Keratinocyte (primary cell): ENCODE results near the gene ACTR3. TPM values are rescaled to one million over a fixed set of nuclear protein-coding genes. Genes with fewer than 3 reads are reported as not detected.

Experiments
- DNase-seq: peaks from one replicate; pipeline ENCODE4 v3.0.0-alpha.2; 2011; ENCODE audit warnings: low read depth, missing footprints, low spot score
- FAIRE-seq: peaks from 2 replicates; lab custom pipeline; 2011; peaks lifted over from hg19 to GRCh38; lab: Jason Lieb, UNC
- H2AFZ ChIP-seq: 2 replicates; pipeline ENCODE4 v1.6.0; 2012; ENCODE audit warnings: low read length, control low read depth, inconsistent platforms; ENCODE audit not compliant: control insufficient read depth
- H3K27ac ChIP-seq: 2 replicates; pipeline ENCODE4 v1.5.1; 2011; ENCODE audit warnings: low read length; ENCODE audit not compliant: control insufficient read depth, insufficient read depth
- H3K27me3 ChIP-seq: 3 replicates; pipeline ENCODE4 v1.6.0; 2011; ENCODE audit warnings: low read length; ENCODE audit not compliant: control insufficient read depth, insufficient read depth; ENCODE audit errors: extremely low read depth
- H3K36me3 ChIP-seq, 2 experiments: 2 replicates in 1 of 2; 3 replicates in 1 of 2; pipeline ENCODE4 v1.5.1; 2011; ENCODE audit warnings: low read length in 2 of 2, mild to moderate bottlenecking in 1 of 2; ENCODE audit not compliant: control insufficient read depth in 2 of 2, insufficient read depth in 2 of 2; ENCODE audit errors: extremely low read depth in 1 of 2
- H3K4me1 ChIP-seq: 3 replicates; pipeline ENCODE4 v1.5.1; 2011; ENCODE audit warnings: low read length; ENCODE audit not compliant: control insufficient read depth, insufficient read depth; ENCODE audit errors: extremely low read depth
- H3K4me2 ChIP-seq: 3 replicates; pipeline ENCODE4 v1.6.0; 2011; ENCODE audit warnings: low read depth, low read length; ENCODE audit not compliant: control insufficient read depth, insufficient read depth; ENCODE audit errors: extremely low read depth
- H3K4me3 ChIP-seq, 3 experiments: fragments of 200-600 bp in 1 of 3; sonication (generic) in 1 of 3; 2 replicates in 2 of 3; 3 replicates in 1 of 3; pipeline ENCODE4 v1.5.1; 2011 to 2016; ENCODE audit warnings: low read length in 3 of 3, mild to moderate bottlenecking in 3 of 3, control low read depth in 2 of 3, inconsistent platforms in 1 of 3, low read depth in 1 of 3, mixed read lengths in 1 of 3, mixed run types in 1 of 3, moderate library complexity in 1 of 3; ENCODE audit not compliant: control insufficient read depth in 2 of 3, insufficient read depth in 2 of 3; ENCODE audit errors: extremely low read depth in 1 of 3
- H3K79me2 ChIP-seq: 2 replicates; pipeline ENCODE4 v1.6.0; 2012; ENCODE audit warnings: low read length; ENCODE audit not compliant: control insufficient read depth, insufficient read depth
- H3K9ac ChIP-seq: 3 replicates; pipeline ENCODE4 v1.6.0; 2011; ENCODE audit warnings: low read length; ENCODE audit not compliant: control insufficient read depth, insufficient read depth; ENCODE audit errors: extremely low read depth
- H3K9me1 ChIP-seq: 3 replicates; pipeline ENCODE4 v1.6.0; 2011; ENCODE audit warnings: low read length; ENCODE audit not compliant: control insufficient read depth, insufficient read depth; ENCODE audit errors: extremely low read depth
- H3K9me3 ChIP-seq: 2 replicates; pipeline ENCODE4 v1.5.1; 2012; ENCODE audit warnings: low read depth, low read length; ENCODE audit not compliant: control insufficient read depth
- H4K20me1 ChIP-seq: 3 replicates; pipeline ENCODE4 v1.6.0; 2011; ENCODE audit warnings: low read length; ENCODE audit not compliant: control insufficient read depth, insufficient read depth; ENCODE audit errors: extremely low read depth
- EZH2 ChIP-seq: IDR thresholded peaks from one replicate; pipeline ENCODE4 v1.6.1; 2012; ENCODE audit warnings: inconsistent platforms, mild to moderate bottlenecking, low read length, moderate library complexity
- dilution Hi-C: fragments of 300-500 bp; cut with MboI; formaldehyde crosslinking; loops from one replicate; pipeline ENCODE4 v1.7.0; 2020; ENCODE audit warnings: low sequenced_read_pairs; ENCODE audit not compliant: extremely low pct_ligation_motif_present
- polyA plus RNA-seq, 5 experiments: library from polyadenylated mRNA; depleted of rRNA in 3 of 5; stranded (reverse) in 3 of 5; stranded (forward) in 1 of 5; unstranded in 1 of 5; fragments of >200 nt; gene quantifications; 1 replicate in 1 of 5; 2 replicates in 3 of 5; 3 replicates in 1 of 5; pipeline versions ENCODE4 v1.2.1 to v1.2.3, GENCODE V29; 2011 to 2012; ENCODE audit warnings: missing spikeins in 2 of 5, low read depth in 1 of 5, low replicate concordance in 1 of 5
- TF ChIP-seq, protein P1 (sequence below), 3 experiments: IDR thresholded peaks in 1 of 3; conservative IDR thresholded peaks in 1 of 3; optimal IDR thresholded peaks in 1 of 3; 2 replicates in 2 of 3; 3 replicates in 1 of 3; pipeline versions ENCODE3 to v1.5.1; 2011; ENCODE audit warnings: low read length in 3 of 3, mild to moderate bottlenecking in 3 of 3, moderate library complexity in 2 of 3, control low read depth in 1 of 3, inconsistent platforms in 1 of 3; ENCODE audit not compliant: insufficient read depth in 2 of 3; ENCODE audit errors: extremely low read depth in 1 of 3

Gene ACTR3
- polyA plus RNA-seq, 1 donor (not counting 4 experiments of a cell fraction or from before 2014, with no cell fraction given): 340 TPM

DNA sequence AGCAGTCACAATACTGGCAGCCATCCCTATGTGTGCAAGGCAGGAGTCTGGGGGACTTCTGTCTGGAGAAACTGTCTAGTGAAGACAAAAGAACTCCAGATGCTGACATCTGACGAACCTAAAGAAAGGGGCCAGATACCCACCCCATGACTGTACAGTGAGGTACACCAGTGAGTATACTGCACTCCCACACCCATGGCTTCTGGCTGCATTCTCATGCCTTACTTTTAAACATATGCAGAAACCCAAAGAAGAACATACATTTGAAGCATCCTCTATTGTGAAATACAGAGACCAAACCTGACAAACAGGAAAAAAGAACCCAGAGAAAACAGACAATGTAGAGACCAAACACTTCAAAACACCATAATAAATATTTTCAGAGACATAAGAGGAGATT is 102.2 kb downstream of the ACTR3 start:
- Histone ChIP-seq H3K9me3 (no peaks in the 10 kb centered on the region), H4K20me1 (no peaks in the 10 kb centered on the region), H3K4me1 (no peaks in the 10 kb centered on the region), H3K9me1 (no peaks in the 10 kb centered on the region), H3K27ac (no peak overlapping the region), H3K27me3 (no peaks in the 10 kb centered on the region), H3K4me3 (no peak overlapping the region), H2AFZ (no peak overlapping the region), H3K9ac (no peak overlapping the region), H3K79me2 (no peaks in the 10 kb centered on the region), H3K36me3 (no peaks in the 10 kb centered on the region), H3K4me2 (no peak overlapping the region)
- DNase-seq: no peak
- dilution Hi-C loops: no loop called here
- no peak for FAIRE-seq
- no peak for TF ChIP-seq EZH2
- TF ChIP-seq, protein P1, sequence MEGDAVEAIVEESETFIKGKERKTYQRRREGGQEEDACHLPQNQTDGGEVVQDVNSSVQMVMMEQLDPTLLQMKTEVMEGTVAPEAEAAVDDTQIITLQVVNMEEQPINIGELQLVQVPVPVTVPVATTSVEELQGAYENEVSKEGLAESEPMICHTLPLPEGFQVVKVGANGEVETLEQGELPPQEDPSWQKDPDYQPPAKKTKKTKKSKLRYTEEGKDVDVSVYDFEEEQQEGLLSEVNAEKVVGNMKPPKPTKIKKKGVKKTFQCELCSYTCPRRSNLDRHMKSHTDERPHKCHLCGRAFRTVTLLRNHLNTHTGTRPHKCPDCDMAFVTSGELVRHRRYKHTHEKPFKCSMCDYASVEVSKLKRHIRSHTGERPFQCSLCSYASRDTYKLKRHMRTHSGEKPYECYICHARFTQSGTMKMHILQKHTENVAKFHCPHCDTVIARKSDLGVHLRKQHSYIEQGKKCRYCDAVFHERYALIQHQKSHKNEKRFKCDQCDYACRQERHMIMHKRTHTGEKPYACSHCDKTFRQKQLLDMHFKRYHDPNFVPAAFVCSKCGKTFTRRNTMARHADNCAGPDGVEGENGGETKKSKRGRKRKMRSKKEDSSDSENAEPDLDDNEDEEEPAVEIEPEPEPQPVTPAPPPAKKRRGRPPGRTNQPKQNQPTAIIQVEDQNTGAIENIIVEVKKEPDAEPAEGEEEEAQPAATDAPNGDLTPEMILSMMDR (optimal IDR thresholded peaks at IDR 0.05 in 1 of 3, IDR thresholded peaks at IDR 0.05 in 1 of 3, conservative IDR thresholded peaks at IDR 0.05 in 1 of 3; ENCODE audit: extremely low read depth in 1 of 3, insufficient read depth in 2 of 3, low read length in 3 of 3): no peak

DNA sequence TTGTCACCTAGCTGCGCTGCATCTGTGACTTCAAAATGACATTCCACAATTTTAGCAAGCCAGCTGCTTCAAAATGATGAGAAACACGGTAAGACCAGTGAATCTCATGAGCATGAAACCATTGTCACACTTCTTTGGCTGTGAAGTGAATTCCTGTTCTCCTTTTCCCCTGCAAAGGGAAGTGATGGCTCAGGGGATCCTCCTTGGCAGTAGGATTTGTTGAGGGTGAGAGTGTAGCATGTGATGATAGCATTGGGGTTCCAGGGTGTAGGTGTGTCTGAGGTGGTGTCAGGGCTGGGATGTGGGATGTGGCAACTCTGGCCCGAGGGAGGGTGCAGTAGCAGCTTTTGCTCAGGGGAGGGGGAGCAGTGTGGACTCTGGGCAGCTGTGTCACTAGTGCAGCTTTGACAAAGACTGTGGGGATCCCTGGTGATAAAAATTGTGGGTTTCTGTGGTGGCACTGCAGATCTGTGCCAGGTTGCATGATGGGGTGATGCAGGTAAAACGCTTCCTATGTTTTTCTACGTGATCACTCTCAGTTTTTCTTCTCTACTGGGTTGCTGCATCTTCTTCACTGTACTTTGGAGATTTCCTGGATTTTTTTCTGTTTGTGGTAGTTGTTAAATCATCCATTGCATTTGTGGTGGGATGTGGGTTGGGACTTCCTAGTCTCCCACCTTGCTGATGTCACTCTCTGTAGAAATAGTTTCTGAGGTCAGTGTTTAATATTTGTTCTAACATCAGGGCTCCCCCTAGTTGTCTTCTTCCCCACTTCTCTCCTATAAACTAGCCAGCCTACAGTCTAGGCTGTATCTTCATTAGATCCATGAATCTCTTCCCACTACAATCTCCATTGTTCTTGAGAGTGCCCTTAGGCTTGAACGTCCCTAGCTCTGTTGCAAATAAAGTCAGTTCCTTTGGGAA is 107.0 kb downstream of the ACTR3 start:
- no peak overlapping the region for H3K9ac ChIP-seq
- peaks cover 0 to 2% of the 10 kb centered on the region in 2 experiments for H3K36me3 ChIP-seq
- no peaks in the 10 kb centered on the region for H3K79me2 ChIP-seq
- no peaks in the 10 kb centered on the region for H3K9me1 ChIP-seq
- no peak overlapping the region for H2AFZ ChIP-seq
- H3K4me3 ChIP-seq: no peak overlapping the region
- FAIRE-seq (no peak), DNase-seq (no peak)
- TF ChIP-seq EZH2: no peak
- TF ChIP-seq, protein P1 (optimal IDR thresholded peaks at IDR 0.05 in 1 of 3, IDR thresholded peaks at IDR 0.05 in 1 of 3, conservative IDR thresholded peaks at IDR 0.05 in 1 of 3; ENCODE audit: extremely low read depth in 1 of 3, insufficient read depth in 2 of 3, low read length in 3 of 3): no peak
- no peaks in the 10 kb centered on the region for H3K4me1 ChIP-seq
- no peak overlapping the region for H3K27ac ChIP-seq
- H3K9me3 ChIP-seq: no peaks in the 10 kb centered on the region
- H3K4me2 ChIP-seq: no peak overlapping the region
- dilution Hi-C loops: no loop called here
- no peaks in the 10 kb centered on the region for H3K27me3 ChIP-seq
- no peaks in the 10 kb centered on the region for H4K20me1 ChIP-seq
